GM18951 (cell line): Measurements from ENCODE around the gene ADAMTS17.
"Not testable (repeated sequence)": the region's sequence is repeated elsewhere in the genome, so short reads cannot be mapped to it uniquely, and the experiment has no call there.

Experiments
- POLR2A ChIP-seq: IDR thresholded peaks from 4 replicates; pipeline ENCODE4 v1.6.1; 2011; ENCODE audit warnings: mild to moderate bottlenecking; ENCODE audit not compliant: insufficient read length, insufficient read depth; ENCODE audit errors: extremely low read depth
- in situ Hi-C: fragments of 300-500 bp; cut with MboI; formaldehyde crosslinking; loops from one replicate; pipeline ENCODE4 v1.12.0; 2022; ENCODE audit warnings: low sequenced_read_pairs, mixed read lengths, inconsistent platforms; ENCODE audit not compliant: unreplicated experiment

ADAMTS17 gene

DNA sequence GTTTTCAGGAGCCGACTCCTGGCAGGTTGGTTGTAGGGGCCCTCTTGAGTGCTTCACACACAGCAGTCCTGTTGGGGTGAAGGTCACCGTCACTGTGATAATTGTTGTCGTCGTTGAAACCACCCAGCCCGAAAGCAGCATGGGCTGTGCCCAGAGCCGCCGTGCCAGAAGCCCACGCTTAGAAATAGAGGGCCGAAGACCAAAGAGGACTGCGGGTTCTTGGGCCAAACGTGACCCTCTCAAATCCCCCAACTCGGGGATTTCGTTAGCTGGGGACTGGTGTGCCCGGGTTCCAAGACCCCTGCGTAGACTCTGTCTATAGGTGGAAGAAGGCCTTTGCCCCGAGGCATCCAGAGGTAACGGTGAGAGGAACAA, 7.5 kb upstream of the ADAMTS17 start:
- no peak for TF ChIP-seq POLR2A
- in situ Hi-C loops, result no loop called here

DNA sequence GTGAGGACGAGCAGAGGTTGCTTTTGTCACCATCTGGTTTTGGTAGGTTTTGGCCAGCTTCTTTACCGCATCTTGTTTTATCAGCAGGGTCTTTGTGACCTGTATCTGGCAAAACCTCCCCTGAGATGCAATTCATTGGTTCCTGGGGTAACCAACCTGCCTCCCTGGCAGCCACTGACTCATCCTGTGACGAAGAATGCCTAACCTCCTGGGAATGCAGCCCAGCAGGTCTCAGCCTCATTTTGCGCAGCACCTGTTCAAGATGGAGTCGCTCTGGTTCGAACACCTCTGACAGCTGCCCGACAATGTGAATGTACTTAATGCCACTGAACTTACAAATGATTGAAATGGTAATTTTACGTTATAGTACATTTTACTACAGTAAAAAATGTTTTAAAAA, 6.8 kb upstream of the ADAMTS17 start:
- TF ChIP-seq POLR2A, result no peak
- in situ Hi-C loops, result no loop called here

GRCh38 chr15:100346866-100347512, 5.2 kb upstream of the ADAMTS17 start:
- no peak for TF ChIP-seq POLR2A
- in situ Hi-C loops, result no loop called here

- TF ChIP-seq POLR2A, result no peak
- in situ Hi-C loops, result no loop called here
These were observed 3.7 kb upstream of the ADAMTS17 start for GRCh38 chr15:100345438-100345837.

DNA sequence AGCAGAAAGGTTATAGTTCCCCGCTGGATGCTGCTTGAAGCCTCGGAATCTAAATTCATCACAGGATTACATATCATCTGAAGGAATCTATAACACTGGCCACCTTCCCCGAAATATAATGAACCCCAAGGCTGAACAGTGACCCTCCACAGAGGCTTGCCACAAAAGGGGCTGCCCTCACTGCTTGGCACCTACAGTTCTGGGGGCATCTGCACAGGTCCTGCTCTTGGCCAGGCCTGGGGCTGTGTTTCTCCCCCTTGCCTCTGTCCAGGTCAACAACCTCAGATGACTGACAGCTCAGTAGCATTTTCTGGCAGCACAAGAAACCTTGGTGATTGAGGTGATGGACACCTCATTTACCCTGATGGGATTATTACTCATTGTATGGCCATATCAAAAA, 1.5 kb upstream of the ADAMTS17 start:
- TF ChIP-seq POLR2A, result no peak
- in situ Hi-C loops, result no loop called here

DNA sequence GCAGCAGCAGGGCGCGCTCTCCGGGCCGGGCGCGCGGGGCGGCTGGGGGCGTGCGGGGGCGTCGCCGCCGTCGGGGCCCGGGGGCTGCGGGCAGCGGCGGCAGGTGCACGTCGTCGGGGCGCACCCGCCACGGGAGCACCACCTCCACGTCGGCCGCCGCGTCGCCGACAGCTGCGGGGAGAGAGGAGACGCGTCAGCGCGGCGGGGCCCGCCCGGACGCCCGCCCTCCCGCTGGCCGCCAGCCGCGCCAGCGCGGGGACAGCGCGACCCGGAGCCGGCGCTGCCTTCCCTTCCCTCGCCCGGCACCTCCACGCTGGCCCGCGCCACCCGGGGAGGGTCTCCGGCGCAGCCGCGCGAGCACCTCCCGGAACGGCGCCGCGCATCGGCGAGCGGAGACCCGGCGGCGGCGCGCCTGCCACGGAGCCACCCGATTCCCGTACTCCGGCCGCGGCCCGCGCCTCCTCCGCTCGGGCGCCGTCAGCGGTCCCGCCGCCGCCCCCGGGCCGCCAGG, 481 bp downstream of the ADAMTS17 start:
- no peak for TF ChIP-seq POLR2A
- in situ Hi-C loops, result no loop called here

- in situ Hi-C loops, result no loop called here
These were observed 995 bp downstream of the ADAMTS17 start for GRCh38 chr15:100340721-100341238.

DNA sequence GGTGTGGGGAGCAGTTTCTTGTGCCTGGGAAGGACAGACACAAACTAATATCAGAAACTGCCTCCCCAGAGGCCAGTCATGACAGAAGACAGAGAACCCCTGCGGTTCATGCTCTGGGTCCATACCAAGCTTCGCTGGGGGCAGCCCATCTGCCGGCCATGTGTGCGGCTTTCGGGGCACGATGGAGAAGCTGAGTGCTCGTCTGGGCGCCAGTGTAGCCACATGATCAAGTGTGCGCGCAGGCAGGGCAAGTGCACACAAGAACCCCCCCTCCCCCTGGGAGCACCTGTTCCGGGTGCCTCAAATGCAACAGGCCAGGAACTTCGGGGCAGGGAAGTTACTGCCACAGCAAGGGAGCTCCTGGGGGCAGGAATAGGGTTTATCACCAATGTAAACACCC, 1.8 kb downstream of the ADAMTS17 start:
- no peak for TF ChIP-seq POLR2A
- in situ Hi-C loops, result no loop called here

More at GRCh38 chr15:100340721-100341238, 995 bp downstream of the ADAMTS17 start:
- no peak for TF ChIP-seq POLR2A

DNA sequence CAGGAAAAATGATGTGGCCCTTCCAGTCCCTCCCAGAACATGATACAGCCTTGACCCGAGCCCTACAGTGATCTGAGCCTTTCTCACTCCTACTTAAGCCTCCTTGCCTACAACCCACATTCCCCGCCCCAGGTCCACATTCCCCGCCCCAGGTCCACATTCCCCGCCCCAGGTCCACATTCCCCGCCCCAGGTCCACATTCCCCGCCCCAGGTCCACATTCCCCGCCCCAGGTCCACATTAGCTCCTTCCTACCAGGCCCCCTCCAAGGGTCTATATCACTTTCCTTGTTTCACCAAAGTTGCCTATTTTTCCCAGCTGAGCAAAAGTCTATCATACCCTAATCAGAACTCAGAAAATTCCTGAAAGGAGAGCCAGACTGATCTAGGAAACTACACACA, 2.3 kb downstream of the ADAMTS17 start:
- in situ Hi-C loops, result not testable (repeated sequence)

DNA sequence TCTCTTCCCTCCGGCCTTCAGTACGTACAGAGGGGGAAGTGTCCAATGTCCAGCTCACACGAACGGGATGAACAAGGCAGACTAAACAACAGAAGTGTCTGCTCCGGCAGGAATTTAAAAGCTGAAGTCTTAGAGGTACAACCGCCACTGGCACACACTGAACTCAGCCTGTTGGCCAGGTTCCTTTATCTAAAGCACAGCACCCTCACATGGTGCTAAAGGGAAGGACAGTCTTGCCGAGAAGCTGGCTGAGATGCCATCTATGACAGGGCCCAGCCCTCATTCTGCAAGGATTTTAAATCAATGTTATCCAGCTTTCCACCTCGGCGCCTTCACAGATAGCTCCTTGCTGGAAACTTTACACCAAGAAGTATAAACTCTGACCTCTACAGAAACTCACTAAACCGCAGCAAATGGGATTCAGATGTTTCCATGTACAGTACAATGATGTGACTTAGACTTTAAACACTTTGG, 2.8 kb downstream of the ADAMTS17 start:
- no peak for TF ChIP-seq POLR2A
- in situ Hi-C loops, result no loop called here

GRCh38 chr15:100338247-100338646, 3.5 kb downstream of the ADAMTS17 start:
- in situ Hi-C loops, result no loop called here
- TF ChIP-seq POLR2A, result no peak

GRCh38 chr15:100337096-100338044, 4.4 kb downstream of the ADAMTS17 start:
- in situ Hi-C loops, result no loop called here
- no peak for TF ChIP-seq POLR2A

DNA sequence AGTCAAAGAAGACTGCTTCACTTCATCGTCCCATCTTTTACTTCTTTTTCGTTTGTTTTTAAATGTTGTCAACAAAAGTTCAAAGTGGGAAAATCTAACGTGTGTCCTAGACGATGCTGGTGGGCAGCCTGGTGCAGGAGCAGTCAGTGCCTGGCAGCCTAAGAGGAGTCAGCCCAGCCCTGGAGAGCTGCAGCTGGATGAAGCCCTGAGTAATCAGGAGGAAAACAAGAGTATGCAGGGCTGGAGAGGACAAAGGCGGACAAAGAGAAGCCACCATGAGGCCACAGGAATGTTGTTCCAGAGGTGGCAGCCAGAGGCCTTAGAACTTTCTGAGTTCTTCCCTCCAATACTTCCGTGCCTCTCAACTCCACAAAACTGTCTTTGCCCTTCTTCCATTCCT, 5.7 kb downstream of the ADAMTS17 start:
- TF ChIP-seq POLR2A, result no peak
- in situ Hi-C loops, result no loop called here
